HTERT RPE-1 (cell line): ENCODE data around the gene CHST9.
"Not testable (repeated sequence)": the region's sequence is repeated elsewhere in the genome, so short reads cannot be mapped to it uniquely, and the experiment has no call there.

Experiments used
- in situ Hi-C: fragments of 300-500 bp; cut with MboI; formaldehyde crosslinking; loops from 4 replicates; pipeline ENCODE4 v1.14.3; 2020; ENCODE audit warnings: low sequenced_read_pairs

CHST9 gene

GRCh38 chr18:26943906-26944305 is 241.2 kb downstream of the CHST9 start:
- in situ Hi-C loops: no loop called here

- in situ Hi-C loops: no loop called here
These were observed 243.5 kb downstream of the CHST9 start for GRCh38 chr18:26941584-26941983.

GRCh38 chr18:26940744-26941398 is 244.2 kb downstream of the CHST9 start:
- in situ Hi-C loops: no loop called here

- in situ Hi-C loops: no loop called here
These were observed 253.4 kb downstream of the CHST9 start for GRCh38 chr18:26931659-26932058.

- in situ Hi-C loops: no loop called here
These were observed 254.5 kb downstream of the CHST9 start for GRCh38 chr18:26930630-26931029.

- in situ Hi-C loops: no loop called here
These were observed 256.3 kb downstream of the CHST9 start for GRCh38 chr18:26928670-26929313.

- in situ Hi-C loops: not testable (repeated sequence)
These were observed 257.3 kb downstream of the CHST9 start for GRCh38 chr18:26927822-26928221.

GRCh38 chr18:26926066-26926675 is 258.9 kb downstream of the CHST9 start:
- in situ Hi-C loops: no loop called here

- in situ Hi-C loops: no loop called here
These were observed 259.8 kb downstream of the CHST9 start for GRCh38 chr18:26925313-26925712.

GRCh38 chr18:26922313-26922712 is 262.8 kb downstream of the CHST9 start:
- in situ Hi-C loops: no loop called here

GRCh38 chr18:26920644-26921043 is 264.5 kb downstream of the CHST9 start:
- in situ Hi-C loops: no loop called here

GRCh38 chr18:26919627-26920026 is 265.5 kb downstream of the CHST9 start:
- in situ Hi-C loops: no loop called here

- in situ Hi-C loops: no loop called here
These were observed 265.9 kb downstream of the CHST9 start for GRCh38 chr18:26919201-26919600.

- in situ Hi-C loops: no loop called here
These were observed 273.3 kb downstream of the CHST9 start for GRCh38 chr18:26911840-26912239.

- in situ Hi-C loops: no loop called here
These were observed 275.4 kb downstream of the CHST9 start for GRCh38 chr18:26909599-26910290.

- in situ Hi-C loops: no loop called here
These were observed 276.2 kb downstream of the CHST9 start for GRCh38 chr18:26908906-26909305.

GRCh38 chr18:26902291-26902690 is 282.8 kb downstream of the CHST9 start:
- in situ Hi-C loops: no loop called here

- in situ Hi-C loops: no loop called here
These were observed 284.1 kb downstream of the CHST9 start for GRCh38 chr18:26901020-26901419.

GRCh38 chr18:26894426-26894825 is 290.7 kb downstream of the CHST9 start:
- in situ Hi-C loops: no loop called here

- in situ Hi-C loops: no loop called here
These were observed 291.1 kb downstream of the CHST9 start for GRCh38 chr18:26893996-26894395.

GRCh38 chr18:26888259-26888658 is 296.8 kb downstream of the CHST9 start:
- in situ Hi-C loops: no loop called here
